ENCODE results near the gene TLE5. TPM values are rescaled to one million over a fixed set of nuclear protein-coding genes. Genes with fewer than 3 reads are reported as not detected.
A peak's percentile ranks its signal among the peaks of the same experiment; 100 is the strongest.
"Not testable (repeated sequence)": the region's sequence is repeated elsewhere in the genome, so short reads cannot be mapped to it uniquely, and the experiment has no call there.

Gene TLE5
- polyA plus RNA-seq, 1 experiment = 579 TPM

DNA sequence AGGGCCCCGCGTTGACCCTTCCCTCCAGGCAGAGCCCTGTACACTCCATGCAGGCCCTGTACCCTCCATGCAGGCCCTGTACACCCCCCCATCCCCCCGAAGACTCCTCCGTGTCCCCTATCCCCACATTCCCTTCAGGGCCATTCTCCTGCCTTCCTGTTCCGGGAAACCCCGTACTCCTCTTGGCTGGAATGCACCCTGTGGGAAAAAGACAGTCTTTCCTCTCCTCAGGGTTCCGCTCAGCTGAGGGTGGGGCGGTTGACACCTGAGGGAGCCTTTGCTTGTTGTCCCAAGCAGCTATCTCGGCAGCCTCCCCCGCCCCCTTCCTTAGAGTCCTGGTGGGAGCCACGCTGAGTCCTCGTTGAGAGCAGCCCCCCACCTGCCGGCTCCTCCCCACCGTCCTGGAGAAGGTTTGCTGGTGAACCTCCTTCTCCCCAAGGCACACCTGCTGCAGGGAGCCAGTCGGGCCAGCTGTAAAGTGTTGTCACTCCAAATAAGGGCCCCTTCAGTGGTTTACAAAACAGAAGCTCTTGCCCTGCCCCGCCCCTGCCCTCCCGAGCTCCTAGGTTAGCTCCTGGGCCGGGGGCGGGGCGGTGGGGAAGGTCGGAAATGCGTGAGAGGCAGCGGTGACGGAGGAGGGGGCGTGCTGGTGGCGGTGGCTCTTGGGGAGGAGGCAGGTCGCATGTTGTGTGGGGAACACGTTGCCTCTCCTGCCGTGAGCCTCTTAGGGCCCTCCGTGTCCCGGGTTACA, 33.3 kb upstream of the TLE5 start:
- ChIA-PET POLR2A (no interaction called here), CTCF (interaction anchor here (0.6 to 6.4 kb wide), 4 partner anchors 9 to 59 kb away, joined by 3 to 55 read pairs (median 5); no protein-coding TSS in a partner anchor)
- DNase-seq (ENCODE audit: low read depth) = no peak
- Histone ChIP-seq H3K4me3 (ENCODE audit: low read depth, low read length) (peak overlapping the region; percentile 80), H3K27me3 (ENCODE audit: control insufficient read depth, insufficient read depth, low read length) (no peaks in the 10 kb centered on the region), H3K36me3 (ENCODE audit: control insufficient read depth, insufficient read depth, low read length) (no peaks in the 10 kb centered on the region)
- no peak for TF ChIP-seq CTCF (IDR thresholded peaks at IDR 0.05; ENCODE audit: insufficient read depth, low read depth, low read length)

GRCh38 chr19:3094601-3095440, 32.5 kb upstream of the TLE5 start:
- no peaks in the 10 kb centered on the region for H3K36me3 ChIP-seq (ENCODE audit: control insufficient read depth, insufficient read depth, low read length)
- no peak for DNase-seq (ENCODE audit: low read depth)
- no peak for TF ChIP-seq CTCF (IDR thresholded peaks at IDR 0.05; ENCODE audit: insufficient read depth, low read depth, low read length)
- POLR2A ChIA-PET = no interaction called here
- no peaks in the 10 kb centered on the region for H3K27me3 ChIP-seq (ENCODE audit: control insufficient read depth, insufficient read depth, low read length)
- H3K4me3 ChIP-seq (ENCODE audit: low read depth, low read length) = peak overlapping the region; percentile 80
- CTCF ChIA-PET = interaction anchor here (0.6 to 6.4 kb wide), 4 partner anchors 10 to 58 kb away, joined by 3 to 55 read pairs (median 5); no protein-coding TSS in a partner anchor

GRCh38 chr19:3089299-3089855, 27.1 kb upstream of the TLE5 start:
- H3K4me3 ChIP-seq (ENCODE audit: low read depth, low read length); DNase-seq (ENCODE audit: low read depth); POLR2A ChIA-PET; H3K27me3 ChIP-seq (ENCODE audit: control insufficient read depth, insufficient read depth, low read length); H3K36me3 ChIP-seq (ENCODE audit: control insufficient read depth, insufficient read depth, low read length): not testable (repeated sequence)
- CTCF ChIA-PET = interaction anchor here (1.0 to 1.3 kb wide), 2 partner anchors 14 to 73 kb away, joined by 3 read pairs; no protein-coding TSS in a partner anchor

- H3K36me3 ChIP-seq (ENCODE audit: control insufficient read depth, insufficient read depth, low read length) = no peaks in the 10 kb centered on the region
- no peaks in the 10 kb centered on the region for H3K27me3 ChIP-seq (ENCODE audit: control insufficient read depth, insufficient read depth, low read length)
- DNase-seq (ENCODE audit: low read depth) = no peak
- H3K4me3 ChIP-seq (ENCODE audit: low read depth, low read length) = no peak overlapping the region
- CTCF ChIA-PET = interaction anchor here (1.1 to 1.3 kb wide), 2 partner anchors 21 to 74 kb away, joined by 3 read pairs; no protein-coding TSS in a partner anchor
- no peak for TF ChIP-seq CTCF (IDR thresholded peaks at IDR 0.05; ENCODE audit: insufficient read depth, low read depth, low read length)
- POLR2A ChIA-PET = interaction anchor here (0.7 kb wide), 1 partner anchor 14 kb away, joined by 11 read pairs; no protein-coding TSS in a partner anchor
These were observed 25.5 kb upstream of the TLE5 start for GRCh38 chr19:3087769-3088168.

GRCh38 chr19:3084943-3085342, 22.6 kb upstream of the TLE5 start:
- no peak for TF ChIP-seq CTCF (IDR thresholded peaks at IDR 0.05; ENCODE audit: insufficient read depth, low read depth, low read length)
- Histone ChIP-seq H3K27me3 (ENCODE audit: control insufficient read depth, insufficient read depth, low read length) (no peaks in the 10 kb centered on the region), H3K4me3 (ENCODE audit: low read depth, low read length) (no peak overlapping the region), H3K36me3 (ENCODE audit: control insufficient read depth, insufficient read depth, low read length) (no peaks in the 10 kb centered on the region)
- ChIA-PET POLR2A (no interaction called here), CTCF (interaction anchor here (0.8 to 1.7 kb wide), 3 partner anchors 9 to 79 kb away, joined by 3 to 10 read pairs (median 5); no protein-coding TSS in a partner anchor)
- DNase-seq (ENCODE audit: low read depth) = no peak
